Osteocyte (in vitro differentiated cells): ENCODE results near the gene SLK. TPM values are rescaled to one million over a fixed set of nuclear protein-coding genes. Genes with fewer than 3 reads are reported as not detected.

ENCODE experiments used
- DNase-seq: peaks from one replicate; pipeline ENCODE4 v3.0.0; 2021; ENCODE audit warnings: mixed read lengths; ENCODE audit not compliant: unreplicated experiment; ENCODE audit errors: extremely low spot score
- H3K27ac Mint-ChIP-seq: one replicate; pipeline ENCODE4 v1.8.0; 2021; ENCODE audit warnings: mild to moderate bottlenecking, mixed read lengths; ENCODE audit not compliant: unreplicated experiment
- H3K27me3 Mint-ChIP-seq: one replicate; pipeline ENCODE4 v1.8.0; 2021; ENCODE audit warnings: mixed read lengths; ENCODE audit not compliant: unreplicated experiment
- H3K36me3 Mint-ChIP-seq: one replicate; pipeline ENCODE4 v1.8.0; 2021; ENCODE audit warnings: mixed read lengths; ENCODE audit not compliant: unreplicated experiment
- H3K4me1 Mint-ChIP-seq: one replicate; pipeline ENCODE4 v1.8.0; 2021; ENCODE audit warnings: mixed read lengths; ENCODE audit not compliant: unreplicated experiment
- H3K4me3 Mint-ChIP-seq: one replicate; pipeline ENCODE4 v1.8.0; 2021; ENCODE audit warnings: mild to moderate bottlenecking, moderate library complexity, mixed read lengths; ENCODE audit not compliant: unreplicated experiment
- H3K9me3 Mint-ChIP-seq: one replicate; pipeline ENCODE4 v1.8.0; 2021; ENCODE audit warnings: mixed read lengths; ENCODE audit not compliant: unreplicated experiment
- total RNA-seq: library from RNA; stranded (reverse); gene quantifications from 2 replicates; pipeline ENCODE4 v1.2.1, GENCODE V29; 2021
- TF ChIP-seq, protein P1 (sequence below): fragments of 200-600 bp; sonication (generic); IDR thresholded peaks from 2 replicates; pipeline ENCODE4 v1.5.0; 2021; ENCODE audit warnings: antibody characterized with exemption, mild to moderate bottlenecking, moderate library complexity

The SLK gene
- total RNA-seq, 1 donor from 2014 or later, result 41.3 TPM

DNA sequence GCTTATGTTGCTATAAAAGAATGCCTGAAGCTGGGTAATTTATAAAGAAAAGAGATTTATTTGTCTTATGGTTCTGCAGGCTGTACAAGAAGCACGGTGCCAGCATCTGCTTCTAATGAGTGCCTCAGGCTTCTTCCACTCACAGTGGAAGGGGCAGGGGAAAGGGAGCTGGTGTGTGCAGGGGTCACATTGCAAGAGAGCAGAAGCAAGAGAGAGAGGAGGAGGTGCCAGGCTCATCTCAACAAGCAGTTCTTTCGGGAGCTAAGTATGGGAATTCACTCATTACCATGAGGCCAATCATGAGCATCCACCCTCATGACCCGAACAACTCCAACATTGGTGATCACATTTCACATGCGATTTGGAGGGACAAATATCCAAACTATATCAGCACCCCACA lies 17.2 kb upstream of the SLK start:
- H3K4me1 Mint-ChIP-seq, result peaks cover 8% of the 10 kb centered on the region
- TF ChIP-seq, protein P1, sequence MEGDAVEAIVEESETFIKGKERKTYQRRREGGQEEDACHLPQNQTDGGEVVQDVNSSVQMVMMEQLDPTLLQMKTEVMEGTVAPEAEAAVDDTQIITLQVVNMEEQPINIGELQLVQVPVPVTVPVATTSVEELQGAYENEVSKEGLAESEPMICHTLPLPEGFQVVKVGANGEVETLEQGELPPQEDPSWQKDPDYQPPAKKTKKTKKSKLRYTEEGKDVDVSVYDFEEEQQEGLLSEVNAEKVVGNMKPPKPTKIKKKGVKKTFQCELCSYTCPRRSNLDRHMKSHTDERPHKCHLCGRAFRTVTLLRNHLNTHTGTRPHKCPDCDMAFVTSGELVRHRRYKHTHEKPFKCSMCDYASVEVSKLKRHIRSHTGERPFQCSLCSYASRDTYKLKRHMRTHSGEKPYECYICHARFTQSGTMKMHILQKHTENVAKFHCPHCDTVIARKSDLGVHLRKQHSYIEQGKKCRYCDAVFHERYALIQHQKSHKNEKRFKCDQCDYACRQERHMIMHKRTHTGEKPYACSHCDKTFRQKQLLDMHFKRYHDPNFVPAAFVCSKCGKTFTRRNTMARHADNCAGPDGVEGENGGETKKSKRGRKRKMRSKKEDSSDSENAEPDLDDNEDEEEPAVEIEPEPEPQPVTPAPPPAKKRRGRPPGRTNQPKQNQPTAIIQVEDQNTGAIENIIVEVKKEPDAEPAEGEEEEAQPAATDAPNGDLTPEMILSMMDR, result no peak
- H3K9me3 Mint-ChIP-seq, result peaks cover 11% of the 10 kb centered on the region
- H3K4me3 Mint-ChIP-seq, result no peak overlapping the region
- peaks cover 13% of the 10 kb centered on the region for H3K27me3 Mint-ChIP-seq
- no peak for DNase-seq
- H3K27ac Mint-ChIP-seq, result no peak overlapping the region
- H3K36me3 Mint-ChIP-seq, result no peaks in the 10 kb centered on the region

DNA sequence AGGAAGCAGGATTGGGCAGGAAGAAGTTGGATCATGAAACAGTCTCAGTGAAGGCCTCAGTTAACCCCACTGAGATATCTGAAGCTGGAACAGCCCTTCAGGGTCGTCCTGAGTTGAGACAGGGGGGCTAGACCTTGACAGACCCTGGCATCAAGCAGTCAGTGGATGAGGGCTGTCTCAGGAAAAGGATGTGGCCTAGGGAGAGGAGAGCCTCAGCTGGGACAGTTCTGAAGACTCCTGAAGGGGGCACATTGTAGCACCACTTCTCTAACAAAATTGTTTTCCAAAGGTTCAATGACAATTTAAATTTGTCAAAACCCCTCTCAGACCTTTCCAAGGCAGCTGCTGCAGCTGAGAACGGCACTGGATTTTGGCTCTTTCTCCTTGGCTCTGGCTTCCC lies 15.8 kb upstream of the SLK start:
- Mint-ChIP-seq H3K27ac (no peak overlapping the region), H3K4me3 (no peak overlapping the region), H3K4me1 (peaks cover 8% of the 10 kb centered on the region), H3K9me3 (peaks cover 11% of the 10 kb centered on the region), H3K27me3 (peaks cover 17% of the 10 kb centered on the region), H3K36me3 (no peaks in the 10 kb centered on the region)
- no peak for DNase-seq
- TF ChIP-seq, protein P1, result no peak

DNA sequence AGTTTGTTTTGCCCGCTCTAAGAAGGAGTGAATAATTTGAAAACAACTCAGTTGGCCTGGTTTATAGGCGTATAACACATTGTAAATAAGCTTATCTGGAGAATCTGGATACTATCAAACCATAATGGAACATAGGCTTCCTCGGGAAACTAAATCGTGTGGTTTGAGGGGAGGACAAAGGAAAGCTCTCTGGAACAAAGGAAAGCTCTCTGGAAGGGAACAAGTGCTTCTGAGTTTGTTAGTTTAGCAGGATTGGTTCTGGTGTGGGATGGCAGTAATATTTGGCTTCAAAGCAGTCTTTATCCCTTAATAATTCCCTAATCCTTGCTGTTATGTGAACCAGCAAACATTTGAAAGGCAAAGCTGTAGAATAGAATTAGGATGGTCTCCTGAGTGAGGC lies 15.0 kb upstream of the SLK start:
- Mint-ChIP-seq H3K9me3 (peaks cover 11% of the 10 kb centered on the region), H3K4me1 (peaks cover 8% of the 10 kb centered on the region), H3K27me3 (peaks cover 20% of the 10 kb centered on the region), H3K4me3 (no peak overlapping the region), H3K36me3 (no peaks in the 10 kb centered on the region), H3K27ac (no peak overlapping the region)
- TF ChIP-seq, protein P1, result no peak
- DNase-seq, result no peak

DNA sequence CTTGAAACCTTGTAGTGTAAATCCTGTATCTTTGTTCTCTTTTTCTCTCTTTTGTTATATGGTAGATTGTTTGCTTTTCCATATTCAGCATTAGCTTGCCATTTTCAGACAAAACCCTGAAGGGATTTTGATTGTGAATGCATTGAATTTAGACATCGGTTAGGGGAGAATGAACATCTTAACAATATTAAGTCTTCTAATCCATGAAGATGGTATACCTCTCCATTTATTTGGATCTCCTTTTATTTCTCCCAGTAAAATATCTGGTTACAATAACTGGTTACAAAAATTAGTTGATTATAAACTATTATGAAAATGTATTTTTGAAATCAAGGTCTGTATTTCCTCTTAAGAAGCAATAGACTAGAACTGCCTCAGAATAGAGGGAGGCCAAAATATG lies 12.4 kb upstream of the SLK start:
- Mint-ChIP-seq H3K4me3 (no peak overlapping the region), H3K36me3 (no peaks in the 10 kb centered on the region), H3K27me3 (peaks cover 29% of the 10 kb centered on the region)

DNA sequence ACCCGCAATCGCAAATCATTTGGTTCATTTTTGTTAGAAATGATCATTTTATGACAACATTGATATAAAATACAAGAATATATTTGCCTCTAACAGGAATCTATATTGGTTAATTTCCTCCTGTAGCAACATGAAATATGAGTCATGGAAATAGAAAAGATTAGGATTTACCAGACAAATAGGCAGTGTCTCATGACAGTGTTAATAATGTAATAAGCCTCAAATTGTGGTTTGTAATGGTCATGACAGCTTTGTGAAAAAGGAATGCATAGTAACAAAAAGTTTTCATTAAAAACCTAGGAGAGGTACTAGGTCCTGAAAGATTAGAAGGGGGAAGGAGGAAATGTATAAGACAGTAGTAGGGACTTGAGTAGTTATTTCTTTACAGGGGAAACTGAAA lies 7.9 kb upstream of the SLK start:
- TF ChIP-seq, protein P1, result no peak
- H3K36me3 Mint-ChIP-seq, result no peaks in the 10 kb centered on the region
- H3K27me3 Mint-ChIP-seq, result peaks cover 24% of the 10 kb centered on the region
- DNase-seq, result no peak
- no peak overlapping the region for H3K4me3 Mint-ChIP-seq
- no peaks in the 10 kb centered on the region for H3K4me1 Mint-ChIP-seq
- no peak overlapping the region for H3K27ac Mint-ChIP-seq
- peaks cover 6% of the 10 kb centered on the region for H3K9me3 Mint-ChIP-seq

More for the DNA sequence above, 12.4 kb upstream of the SLK start:
- peaks cover 4% of the 10 kb centered on the region for H3K4me1 Mint-ChIP-seq
- no peak for DNase-seq
- no peak overlapping the region for H3K27ac Mint-ChIP-seq
- TF ChIP-seq, protein P1, result no peak
- H3K9me3 Mint-ChIP-seq, result peaks cover 8% of the 10 kb centered on the region
